DND-41 (cell line): ENCODE results near the gene SDR42E1.

Source experiments
- ATAC-seq: fragments of 200-7000 bp; cut with Tn5 transposase; 3 replicates; pipeline ENCODE4 v1.9.1; 2021; ENCODE audit warnings: low read depth; ENCODE audit not compliant: insufficient read depth
- DNase-seq: peaks from one replicate; pipeline ENCODE4 v3.0.0-alpha.2; 2020
- H2AFZ ChIP-seq: 2 replicates; pipeline ENCODE4 v1.6.0; 2012; ENCODE audit warnings: low read depth, low read length
- H3K27ac ChIP-seq: 2 replicates; pipeline ENCODE4 v1.5.1; 2012; ENCODE audit warnings: low read length, inconsistent platforms
- H3K27me3 ChIP-seq: fragments of 200-600 bp; sonication (generic); 2 replicates; pipeline ENCODE4 v1.6.0; 2012; ENCODE audit warnings: low read length, mild to moderate bottlenecking, inconsistent platforms; ENCODE audit not compliant: insufficient read depth, poor library complexity
- H3K36me3 ChIP-seq: 2 replicates; pipeline ENCODE4 v1.5.1; 2012; ENCODE audit warnings: low read length, inconsistent platforms; ENCODE audit not compliant: insufficient read depth
- H3K4me1 ChIP-seq: 2 replicates; pipeline ENCODE4 v1.5.1; 2012; ENCODE audit warnings: mild to moderate bottlenecking, low read length; ENCODE audit not compliant: insufficient read depth
- H3K4me2 ChIP-seq: 2 replicates; pipeline ENCODE4 v1.6.0; 2012; ENCODE audit warnings: mild to moderate bottlenecking, moderate library complexity, low read length, inconsistent platforms; ENCODE audit not compliant: insufficient read depth
- H3K4me3 ChIP-seq, 2 experiments: fragments of 200-600 bp in 1 of 2; shearing (Covaris generic) in 1 of 2; 2 replicates each; pipeline ENCODE4 v1.5.1; 2012 to 2016; ENCODE audit warnings: inconsistent platforms in 2 of 2, low read length in 2 of 2, mild to moderate bottlenecking in 2 of 2, low read depth in 1 of 2, moderate library complexity in 1 of 2
- H3K79me2 ChIP-seq: 2 replicates; pipeline ENCODE4 v1.6.0; 2012; ENCODE audit warnings: low read length, inconsistent platforms; ENCODE audit not compliant: insufficient read depth
- H3K9ac ChIP-seq: 2 replicates; pipeline ENCODE4 v1.6.0; 2012; ENCODE audit warnings: low read depth, mild to moderate bottlenecking, inconsistent platforms, low read length, moderate library complexity
- H3K9me3 ChIP-seq: 2 replicates; pipeline ENCODE4 v1.5.1; 2012; ENCODE audit warnings: low read length, moderate library complexity, mild to moderate bottlenecking, inconsistent platforms; ENCODE audit not compliant: insufficient read depth, severe bottlenecking
- H4K20me1 ChIP-seq: 2 replicates; pipeline ENCODE4 v1.6.0; 2012; ENCODE audit warnings: low read length; ENCODE audit not compliant: insufficient read depth
- CTCF ChIP-seq: IDR thresholded peaks from 2 replicates; pipeline ENCODE4 v1.5.1; 2012; ENCODE audit warnings: borderline replicate concordance, low read length, moderate library complexity, mild to moderate bottlenecking; ENCODE audit not compliant: poor library complexity, severe bottlenecking; ENCODE audit errors: extremely low read depth
- EZH2 ChIP-seq: IDR thresholded peaks from 3 replicates; pipeline ENCODE4 v1.6.1; 2012; ENCODE audit warnings: borderline replicate concordance, low read depth, mild to moderate bottlenecking, moderate library complexity, low read length, inconsistent platforms; ENCODE audit not compliant: severe bottlenecking

The SDR42E1 gene

GRCh38 chr16:82033683-82034300 is 22.5 kb upstream of the SDR42E1 start:
- DNase-seq, result no peak
- H3K4me1 ChIP-seq, result no peaks in the 10 kb centered on the region
- no peak overlapping the region for H2AFZ ChIP-seq
- H3K9me3 ChIP-seq, result no peaks in the 10 kb centered on the region
- H3K9ac ChIP-seq, result no peak overlapping the region
- no peak overlapping the region for H3K27ac ChIP-seq
- H3K4me3 ChIP-seq, result no peak overlapping the region
- no peaks in the 10 kb centered on the region for H3K36me3 ChIP-seq
- H4K20me1 ChIP-seq, result no peaks in the 10 kb centered on the region
- H3K79me2 ChIP-seq, result no peaks in the 10 kb centered on the region
- no peaks in the 10 kb centered on the region for H3K27me3 ChIP-seq
- no peak for ATAC-seq
- TF ChIP-seq EZH2 (no peak), CTCF (no peak)
- H3K4me2 ChIP-seq, result no peak overlapping the region

- Histone ChIP-seq H3K9me3 (no peaks in the 10 kb centered on the region), H2AFZ (no peak overlapping the region)
- ATAC-seq, result no peak
These were observed 21.7 kb upstream of the SDR42E1 start for GRCh38 chr16:82033006-82033405.

GRCh38 chr16:82031116-82032084 is 20.1 kb upstream of the SDR42E1 start:
- peak; percentile 68 for TF ChIP-seq CTCF
- TF ChIP-seq EZH2, result no peak
- no peak overlapping the region for H3K4me2 ChIP-seq
- no peak overlapping the region for H3K4me3 ChIP-seq
- no peaks in the 10 kb centered on the region for H4K20me1 ChIP-seq
- no peaks in the 10 kb centered on the region for H3K9me3 ChIP-seq
- H3K4me1 ChIP-seq, result no peaks in the 10 kb centered on the region
- H3K79me2 ChIP-seq, result no peaks in the 10 kb centered on the region
- H2AFZ ChIP-seq, result no peak overlapping the region
- no peak for DNase-seq
- H3K36me3 ChIP-seq, result no peaks in the 10 kb centered on the region
- H3K9ac ChIP-seq, result no peak overlapping the region
- no peak for ATAC-seq
- H3K27ac ChIP-seq, result no peak overlapping the region
- no peaks in the 10 kb centered on the region for H3K27me3 ChIP-seq

More at GRCh38 chr16:82033006-82033405, 21.7 kb upstream of the SDR42E1 start:
- Histone ChIP-seq H3K4me3 (no peak overlapping the region), H3K9ac (no peak overlapping the region), H3K4me1 (no peaks in the 10 kb centered on the region), H3K27ac (no peak overlapping the region), H4K20me1 (no peaks in the 10 kb centered on the region), H3K79me2 (no peaks in the 10 kb centered on the region), H3K27me3 (no peaks in the 10 kb centered on the region), H3K36me3 (no peaks in the 10 kb centered on the region), H3K4me2 (no peak overlapping the region)
- DNase-seq, result no peak
- TF ChIP-seq EZH2 (no peak), CTCF (no peak)
